ENCODE measurements around the gene C1QTNF12.
"Not testable (repeated sequence)": the region's sequence is repeated elsewhere in the genome, so short reads cannot be mapped to it uniquely, and the experiment has no call there.

The C1QTNF12 gene

GRCh38 chr1:1264868-1265272 is 18.3 kb upstream of the C1QTNF12 start:
- intact Hi-C loops (cut with DNase I), result no loop called here
- DNase-seq, result no peak

- DNase-seq, result no peak
- intact Hi-C loops (cut with DNase I), result no loop called here
Observed at GRCh38 chr1:1264026-1264425, 17.5 kb upstream of the C1QTNF12 start.

DNA sequence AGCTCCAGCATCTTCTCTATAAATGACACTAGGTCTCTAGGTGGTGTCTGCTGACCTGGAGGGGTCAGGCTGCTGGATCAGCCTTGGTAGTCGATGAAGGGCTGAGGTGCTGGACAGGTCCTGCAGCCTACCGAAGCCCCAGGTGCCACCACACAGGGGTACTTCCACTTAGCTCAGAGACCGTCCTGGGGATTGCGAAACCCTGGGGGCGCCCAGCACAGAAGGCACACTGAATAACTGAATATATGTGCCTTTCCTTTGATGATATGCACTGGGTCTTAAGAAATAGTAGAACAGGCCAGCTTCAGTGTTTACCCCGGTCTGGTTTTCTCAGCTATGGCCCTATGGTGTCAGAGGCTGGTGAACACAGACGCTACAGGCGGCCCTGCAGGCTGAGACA is 16.2 kb upstream of the C1QTNF12 start:
- intact Hi-C loops (cut with DNase I), result no loop called here
- no peak for DNase-seq

- intact Hi-C loops (cut with DNase I), result no loop called here
Observed at GRCh38 chr1:1262071-1262470, 15.5 kb upstream of the C1QTNF12 start.

GRCh38 chr1:1260843-1261560 is 14.5 kb upstream of the C1QTNF12 start:
- intact Hi-C loops (cut with DNase I), result no loop called here
- no peak for DNase-seq

More at GRCh38 chr1:1262071-1262470, 15.5 kb upstream of the C1QTNF12 start:
- no peak for DNase-seq

DNA sequence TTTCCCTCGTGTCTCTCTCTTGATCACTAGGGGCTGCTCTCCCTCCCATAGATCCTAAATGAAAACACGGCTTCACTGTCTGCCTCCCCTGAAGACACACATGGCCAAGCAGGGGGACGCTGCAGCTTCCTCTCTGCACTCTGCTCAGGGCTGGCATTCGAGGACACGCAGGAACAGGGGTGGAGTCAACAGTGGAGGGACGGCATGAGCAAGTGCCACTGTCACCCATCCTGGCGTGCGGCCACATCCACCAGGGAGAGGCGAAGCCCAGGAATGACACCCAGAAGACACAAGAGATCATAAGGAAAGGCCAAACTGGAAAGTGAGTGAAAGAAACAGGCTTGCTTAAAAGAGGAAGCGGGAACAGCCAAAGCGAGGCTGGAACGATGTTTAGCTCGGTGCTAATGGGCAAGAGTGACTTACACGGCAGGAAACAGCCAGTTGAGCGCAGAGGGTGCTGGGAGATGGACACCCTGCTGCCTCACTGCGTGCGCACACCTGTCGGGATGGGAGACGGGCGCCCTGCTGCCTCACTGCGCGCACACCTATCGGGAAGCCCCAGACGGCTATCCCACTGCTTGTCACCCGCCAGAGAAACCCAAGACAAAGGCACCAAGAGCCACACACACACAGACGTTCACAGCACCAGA is 13.6 kb upstream of the C1QTNF12 start:
- intact Hi-C loops (cut with DNase I), result no loop called here
- DNase-seq, result peak in 5 of 42 donors; percentile 10 to 45 (median 26)

- intact Hi-C loops (cut with DNase I), result no loop called here
- DNase-seq, result no peak
Observed at GRCh38 chr1:1259540-1259939, 13.0 kb upstream of the C1QTNF12 start.

- intact Hi-C loops (cut with DNase I), result no loop called here
- no peak for DNase-seq
Observed at GRCh38 chr1:1259119-1259488, 12.6 kb upstream of the C1QTNF12 start.

DNA sequence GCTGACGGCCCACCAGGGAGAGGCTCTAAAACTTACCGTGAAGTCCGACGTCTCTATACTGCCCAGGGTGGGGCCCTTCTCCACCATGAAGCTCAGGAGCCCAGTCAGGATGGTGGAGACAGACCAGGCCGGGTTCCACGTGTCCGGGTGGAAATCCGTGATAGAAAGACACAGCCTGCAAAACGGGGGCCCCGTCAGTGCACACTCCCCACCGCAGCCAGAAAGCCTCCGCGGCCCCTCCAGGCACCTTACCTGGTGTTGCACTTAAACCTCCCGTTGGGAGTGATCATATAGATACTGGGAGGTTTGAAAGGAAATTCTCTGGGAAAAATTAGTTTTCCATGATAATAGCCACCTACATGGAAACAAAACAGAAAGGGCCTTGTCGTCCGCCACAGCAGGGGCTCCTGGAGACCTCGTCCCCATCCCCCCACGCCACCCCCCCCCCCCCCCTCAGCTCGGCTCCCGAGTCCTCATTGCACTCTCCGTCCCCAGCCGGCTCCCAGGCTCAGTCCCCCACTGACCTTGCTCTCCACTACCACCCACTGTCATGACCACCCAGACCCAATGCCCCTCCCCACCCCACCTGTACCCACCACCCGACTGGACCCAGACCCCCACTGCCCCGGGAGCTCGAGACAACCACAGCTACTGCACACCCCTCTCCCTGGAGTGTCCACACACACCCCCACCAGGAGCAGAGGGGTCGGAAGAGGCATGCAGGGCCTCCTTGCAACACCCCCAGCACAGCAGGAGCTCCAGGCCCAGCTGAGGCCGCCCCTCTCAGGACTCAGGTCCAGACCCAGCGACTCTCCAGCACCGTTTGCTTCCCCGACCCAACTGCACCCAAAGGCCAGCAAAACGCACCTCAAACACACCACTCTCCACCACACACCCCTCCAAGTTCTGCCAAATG is 10.7 kb upstream of the C1QTNF12 start:
- no peak for DNase-seq
- intact Hi-C loops (cut with DNase I), result no loop called here

GRCh38 chr1:1255611-1256010 is 9.1 kb upstream of the C1QTNF12 start:
- DNase-seq, result no peak
- intact Hi-C loops (cut with DNase I), result no loop called here

GRCh38 chr1:1255078-1255477 is 8.6 kb upstream of the C1QTNF12 start:
- intact Hi-C loops (cut with DNase I), result no loop called here
- no peak for DNase-seq

- intact Hi-C loops (cut with DNase I), result loop anchor here (5.0 kb wide), 1 partner anchor 132 kb away; no protein-coding TSS in a partner anchor
- no peak for DNase-seq
Observed at GRCh38 chr1:1254667-1254998, 8.1 kb upstream of the C1QTNF12 start.

DNA sequence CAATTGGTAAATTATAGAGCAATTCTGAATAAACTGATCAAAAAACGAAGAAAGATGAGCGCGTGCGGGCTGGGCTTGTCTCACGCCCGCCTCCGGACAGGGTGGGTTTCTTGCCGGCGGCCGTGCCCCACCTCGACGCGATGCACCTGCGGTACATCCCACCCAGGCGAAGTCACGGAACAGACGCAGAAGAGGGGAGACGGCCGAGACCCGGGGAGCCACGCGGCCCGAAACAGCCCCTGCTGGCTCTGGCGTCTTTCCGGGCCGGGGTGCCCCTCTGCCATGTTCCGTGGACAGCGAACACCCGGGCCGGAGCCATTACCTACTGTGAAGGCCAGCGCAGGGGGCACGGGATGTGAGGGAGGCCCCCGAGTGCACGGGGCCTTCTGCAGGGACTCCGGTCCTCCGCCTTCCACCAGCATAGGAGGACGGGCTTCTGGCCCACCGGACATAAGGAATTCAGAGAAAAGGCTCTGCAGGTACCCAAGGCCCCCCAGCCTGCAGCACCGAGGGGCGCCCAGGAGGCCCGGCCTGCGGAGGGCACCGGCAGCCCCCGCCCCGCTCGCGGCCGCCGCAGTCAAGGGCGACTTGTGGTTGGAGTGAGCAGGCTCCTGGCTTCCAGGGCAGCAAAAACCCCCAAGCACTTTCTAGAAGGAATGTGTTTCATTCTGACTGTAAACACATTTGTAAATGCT is 7.6 kb upstream of the C1QTNF12 start:
- DNase-seq, result no peak
- intact Hi-C loops (cut with DNase I), result loop anchor here (5.0 kb wide), 1 partner anchor 132 kb away; no protein-coding TSS in a partner anchor

GRCh38 chr1:1253314-1253713 is 6.8 kb upstream of the C1QTNF12 start:
- intact Hi-C loops (cut with DNase I), result loop anchor here (5.0 kb wide), 1 partner anchor 131 kb away; no protein-coding TSS in a partner anchor
- DNase-seq, result no peak

- intact Hi-C loops (cut with DNase I), result loop anchor here (5.0 kb wide), 1 partner anchor 129 kb away; no protein-coding TSS in a partner anchor
- DNase-seq, result no peak
Observed at GRCh38 chr1:1250786-1251284, 4.3 kb upstream of the C1QTNF12 start.

DNA sequence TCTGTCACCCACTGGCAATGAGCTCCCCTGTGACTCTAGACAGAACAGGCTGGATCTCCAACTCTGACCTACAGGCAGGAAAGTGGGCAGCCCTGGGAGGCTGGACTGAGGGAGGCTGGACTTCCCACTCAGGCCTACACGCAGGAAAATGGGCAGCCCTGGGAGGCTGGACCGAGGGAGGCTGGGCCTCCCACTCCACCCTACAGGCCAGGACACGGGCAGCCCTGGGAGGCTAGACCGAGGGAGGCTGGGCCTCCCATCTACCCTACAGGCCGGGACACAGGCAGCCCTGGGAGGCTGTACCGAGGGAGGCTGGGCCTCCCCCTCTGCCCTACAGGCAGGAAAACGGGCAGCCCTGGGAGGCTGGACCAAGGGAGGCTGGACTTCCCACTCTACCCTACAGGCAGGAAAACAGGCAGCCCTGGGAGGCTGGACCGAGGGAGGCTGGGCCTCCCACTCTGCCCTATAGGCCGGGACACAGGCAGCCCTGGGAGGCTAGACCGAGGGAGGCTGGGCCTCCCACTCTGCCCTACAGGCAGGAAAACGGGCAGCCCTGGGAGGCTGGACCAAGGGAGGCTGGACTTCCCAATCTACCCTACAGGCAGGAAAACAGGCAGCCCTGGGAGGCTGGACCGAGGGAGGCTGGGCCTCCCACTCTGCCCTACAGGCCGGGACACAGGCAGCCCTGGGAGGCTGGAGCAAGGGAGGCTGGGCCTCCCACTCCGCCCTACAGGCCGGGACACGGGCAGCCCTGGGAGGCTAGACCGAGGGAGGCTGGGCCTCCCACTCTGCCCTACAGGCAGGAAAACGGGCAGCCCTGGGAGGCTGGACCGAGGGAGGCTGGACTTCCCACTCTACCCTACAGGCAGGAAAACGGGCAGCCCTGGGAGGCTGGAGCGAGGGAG is 1.7 kb upstream of the C1QTNF12 start:
- intact Hi-C loops (cut with DNase I); DNase-seq: not testable (repeated sequence)

DNA sequence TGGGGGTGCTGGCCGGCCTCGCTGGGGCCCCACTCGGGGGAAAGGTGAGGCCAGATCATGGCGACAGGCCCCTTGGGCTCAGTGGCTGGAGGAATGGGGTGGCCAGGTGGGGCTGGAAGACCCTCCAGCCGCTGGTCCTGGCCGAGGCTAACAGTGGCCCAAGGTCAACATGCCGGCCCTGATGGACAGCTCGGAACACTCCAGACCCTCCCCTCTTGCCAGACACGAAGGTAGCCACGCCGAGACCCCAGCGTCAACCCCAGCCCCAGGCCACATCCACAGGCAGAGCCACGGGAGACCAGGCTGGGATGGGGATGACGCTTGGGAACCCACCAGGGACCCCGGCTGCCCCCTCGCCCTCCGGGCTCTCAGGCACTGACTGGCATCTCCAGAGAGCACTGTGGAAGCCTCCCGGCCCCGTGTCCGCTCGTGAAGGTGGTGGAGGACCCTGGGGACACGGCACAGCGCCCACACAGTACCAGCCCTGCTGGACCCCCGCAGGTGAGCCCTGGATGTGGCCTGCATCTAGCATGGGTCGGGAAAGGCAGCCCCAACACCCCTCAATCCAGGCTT is 905 bp upstream of the C1QTNF12 start:
- intact Hi-C loops (cut with DNase I), result no loop called here
- no peak for DNase-seq
